Suppressor macrophage treated with lipopolysaccharide for 1 hour (primary cell): ENCODE results near the gene CDH23.

ENCODE experiments used
- DNase-seq, 3 donors: peaks; one replicate each; pipeline ENCODE4 v3.0.0-alpha.2; 2020 to 2022

CDH23 gene

DNA sequence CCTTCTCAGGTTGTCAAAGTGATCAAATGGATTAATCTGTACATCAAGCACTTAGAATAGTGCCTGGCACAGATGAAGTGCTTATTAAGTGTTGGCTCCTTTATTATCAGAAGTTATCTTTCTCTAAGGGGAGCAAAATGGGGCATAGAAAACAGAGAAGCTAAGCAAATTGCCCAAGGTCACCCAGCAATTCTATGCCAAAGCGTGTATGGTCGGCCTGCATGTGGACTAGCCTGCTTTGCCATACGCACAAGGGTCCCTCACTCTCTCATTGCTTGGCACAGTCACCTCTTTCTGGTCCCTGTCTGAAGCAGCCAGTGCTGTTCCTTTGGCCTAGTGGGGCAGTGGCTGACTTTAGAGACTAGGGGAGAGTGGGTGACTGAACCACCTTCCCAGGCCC lies 45.3 kb downstream of the CDH23 start:
- no peak for DNase-seq

DNA sequence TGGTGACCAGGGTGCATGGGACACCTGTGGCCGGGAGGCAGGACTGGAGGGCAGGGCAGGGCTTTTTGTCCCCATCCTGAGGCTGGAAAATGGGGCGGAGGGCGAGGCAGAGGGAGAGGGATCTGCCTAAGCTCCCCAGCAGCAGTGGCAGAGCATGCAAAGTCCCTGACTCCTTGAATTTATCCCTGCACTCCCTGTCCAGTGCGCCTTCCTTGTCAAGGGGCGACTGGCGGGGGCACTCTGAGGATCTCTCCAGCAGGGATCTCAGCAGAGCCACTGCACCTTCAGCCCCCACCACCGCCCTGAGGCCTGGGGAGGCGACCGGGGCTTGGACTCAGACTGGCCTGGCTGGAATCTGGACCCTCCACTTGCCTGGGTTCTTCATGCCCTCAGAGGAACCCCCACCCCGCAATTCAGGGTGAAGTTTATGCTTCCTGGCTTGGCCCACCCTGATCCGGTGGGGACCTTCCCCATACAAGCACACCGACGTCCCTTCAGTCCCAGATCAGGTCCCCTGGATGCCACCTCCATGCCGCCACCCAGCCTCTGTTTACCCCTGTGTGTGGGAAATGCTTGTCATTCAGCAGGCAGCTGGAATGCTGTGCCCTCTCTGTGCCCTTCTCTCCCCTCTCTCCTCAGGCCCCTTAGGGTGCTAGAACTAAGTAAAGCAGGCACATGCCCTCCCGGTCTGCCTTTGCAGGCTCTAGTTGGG lies 46.3 kb downstream of the CDH23 start:
- DNase-seq: no peak

DNA sequence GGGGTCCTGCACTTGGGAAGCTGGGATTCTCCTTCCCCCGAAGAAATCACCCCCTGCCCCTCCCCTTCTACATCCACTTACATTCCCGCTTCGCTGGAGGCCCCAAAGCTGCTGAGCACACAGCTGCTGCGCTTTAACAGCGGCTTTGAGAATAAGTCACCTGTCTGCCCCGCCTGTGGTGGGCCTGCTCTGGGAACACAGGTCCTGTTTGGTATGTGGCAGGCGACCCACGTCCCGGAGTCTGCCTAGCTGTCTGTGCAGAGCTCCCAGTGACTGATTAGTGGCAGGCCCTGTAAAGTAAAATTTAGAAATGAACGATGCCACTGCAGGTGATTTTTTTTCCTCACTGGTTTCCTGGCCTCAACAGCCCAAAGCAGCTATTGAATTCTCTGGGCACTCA lies 47.0 kb downstream of the CDH23 start:
- DNase-seq: no peak

DNA sequence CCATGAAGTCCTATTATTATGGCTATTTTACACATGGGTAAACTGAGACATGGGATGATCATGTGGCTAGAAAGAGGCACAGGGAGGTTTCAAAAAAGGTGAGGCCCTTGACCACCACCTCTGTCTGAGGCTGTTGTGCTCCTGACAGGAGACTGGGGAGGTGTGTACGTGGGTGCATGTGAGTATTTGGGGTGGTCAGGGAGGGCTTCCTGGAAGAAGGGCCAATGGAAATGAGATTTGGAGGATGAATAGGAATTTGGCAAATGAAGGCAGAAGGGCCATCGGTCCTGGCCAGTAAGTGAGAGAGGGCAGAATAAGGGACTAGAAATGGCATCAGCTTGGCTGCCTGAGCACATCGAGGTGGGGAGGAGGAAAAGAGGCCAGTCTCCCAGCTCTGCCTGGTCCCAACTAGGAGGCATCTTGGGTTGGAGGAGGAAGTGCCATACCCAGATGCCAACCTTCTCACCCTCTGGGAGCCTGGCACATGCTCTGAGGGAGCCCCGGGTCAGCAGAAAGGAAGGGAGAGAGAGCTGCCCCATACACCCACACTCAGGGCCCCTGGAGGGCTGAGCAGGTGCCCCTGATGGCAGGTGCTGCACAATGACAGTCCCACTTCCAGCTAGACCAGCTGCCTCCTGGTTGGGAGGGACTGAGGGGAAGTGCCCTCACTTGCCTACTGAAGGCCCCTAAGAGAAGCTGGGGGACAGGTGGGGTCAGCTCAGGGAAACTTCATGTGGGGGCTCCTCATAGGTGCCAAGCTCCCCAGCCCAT lies 47.7 kb downstream of the CDH23 start:
- no peak for DNase-seq

- no peak for DNase-seq
Observed at GRCh38 chr10:71447676-71448075, 51.0 kb downstream of the CDH23 start.

DNA sequence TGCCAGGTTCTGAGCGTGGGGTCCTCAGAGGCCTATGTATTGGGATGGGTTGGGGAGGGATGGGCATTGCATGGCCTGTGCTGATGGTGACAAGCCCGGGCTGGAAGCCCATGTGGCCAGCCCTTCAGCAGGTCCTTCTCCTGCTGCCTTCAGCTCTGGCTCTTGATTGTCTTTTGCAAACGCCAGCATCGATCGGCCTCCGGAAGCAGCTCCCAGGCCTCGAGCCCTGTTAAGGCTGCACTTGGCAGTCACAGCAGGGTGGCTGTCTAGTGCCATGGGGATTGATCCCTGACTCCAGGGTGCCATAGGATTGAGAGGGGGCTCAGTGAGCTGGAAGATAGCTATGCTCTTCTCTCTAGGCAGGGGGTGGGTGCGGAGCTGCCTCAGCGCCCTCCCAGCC lies 51.4 kb downstream of the CDH23 start:
- no peak for DNase-seq

DNA sequence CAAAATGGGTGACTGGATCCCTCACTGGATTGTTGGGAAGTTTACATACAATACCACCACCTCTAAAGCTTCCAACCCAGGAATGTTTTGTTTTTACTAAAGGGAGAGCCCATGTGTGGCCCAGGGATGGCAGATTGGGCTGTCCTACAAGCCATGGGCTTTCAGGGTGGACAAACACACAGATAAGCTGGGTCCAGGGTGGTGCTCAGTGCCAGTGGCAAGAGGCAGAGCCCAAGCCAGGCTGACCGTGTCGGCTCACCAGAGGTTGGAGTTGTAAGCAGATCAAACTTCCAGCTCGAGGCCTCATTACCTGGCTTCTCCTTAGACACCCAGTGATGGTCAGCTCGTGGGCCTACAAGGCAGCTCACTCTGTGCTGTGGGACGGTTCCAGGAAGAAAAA lies 52.3 kb downstream of the CDH23 start:
- DNase-seq: no peak

DNA sequence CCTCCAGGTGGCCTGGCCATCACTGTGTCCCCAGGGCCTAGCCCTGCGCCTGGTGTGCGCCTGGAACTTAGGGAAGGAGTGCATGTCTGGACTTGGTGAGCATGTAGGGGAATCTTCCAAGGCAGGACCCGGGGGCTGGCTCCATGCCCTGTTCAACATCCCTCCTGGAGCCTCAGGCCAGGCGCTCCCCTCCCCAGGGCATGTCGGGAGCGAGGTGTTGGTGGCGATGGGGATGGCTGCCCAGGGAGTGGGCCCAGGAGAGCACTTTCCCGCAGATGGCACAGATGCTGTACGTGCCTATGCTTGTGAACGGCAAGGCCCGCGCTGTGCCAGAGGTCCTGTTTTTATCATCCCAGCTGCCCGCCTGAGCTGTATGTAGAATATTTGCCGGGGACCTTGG lies 55.0 kb downstream of the CDH23 start:
- no peak for DNase-seq

DNA sequence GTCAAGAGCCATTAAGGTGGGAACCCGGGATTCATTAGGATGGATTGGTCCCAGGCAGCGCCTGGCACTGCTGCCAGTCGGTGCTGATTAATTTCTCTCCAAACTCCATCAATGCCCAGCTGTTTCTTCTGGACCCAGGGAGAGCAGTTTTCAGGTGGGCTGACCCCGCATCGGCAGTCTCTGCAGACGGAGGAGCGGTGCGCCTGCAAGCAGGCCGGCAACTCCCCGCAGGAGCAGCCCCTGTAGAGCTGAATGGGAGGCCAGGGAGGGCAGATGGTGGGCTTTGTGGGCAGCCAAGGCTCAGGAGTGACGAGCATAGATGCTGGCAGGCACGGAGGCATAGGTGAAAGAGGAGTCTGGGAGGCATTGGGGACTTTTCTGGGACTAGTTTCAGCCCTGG lies 56.5 kb downstream of the CDH23 start:
- no peak for DNase-seq

- DNase-seq: no peak
Observed at GRCh38 chr10:71454347-71454746, 57.6 kb downstream of the CDH23 start.

DNA sequence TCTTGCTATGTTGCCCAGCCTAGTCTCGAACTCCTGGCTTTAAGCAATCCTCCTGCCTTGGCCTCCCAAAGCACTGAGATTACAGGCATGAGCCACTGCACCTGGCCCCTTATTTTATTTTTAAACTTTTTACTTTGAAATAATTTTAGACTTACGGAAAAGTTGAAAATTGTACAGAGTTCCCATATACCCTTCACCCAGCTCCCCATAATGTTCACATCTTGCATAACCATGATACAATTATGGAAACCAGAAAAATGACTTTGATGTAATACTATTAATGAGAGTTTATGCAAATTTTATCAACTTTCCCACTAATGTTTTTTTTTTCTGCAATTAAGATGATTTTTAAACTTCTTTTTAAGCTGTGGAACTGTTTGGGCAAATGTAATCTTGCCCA lies 58.3 kb downstream of the CDH23 start:
- no peak for DNase-seq

GRCh38 chr10:71456631-71457030 lies 59.9 kb downstream of the CDH23 start:
- no peak for DNase-seq

DNA sequence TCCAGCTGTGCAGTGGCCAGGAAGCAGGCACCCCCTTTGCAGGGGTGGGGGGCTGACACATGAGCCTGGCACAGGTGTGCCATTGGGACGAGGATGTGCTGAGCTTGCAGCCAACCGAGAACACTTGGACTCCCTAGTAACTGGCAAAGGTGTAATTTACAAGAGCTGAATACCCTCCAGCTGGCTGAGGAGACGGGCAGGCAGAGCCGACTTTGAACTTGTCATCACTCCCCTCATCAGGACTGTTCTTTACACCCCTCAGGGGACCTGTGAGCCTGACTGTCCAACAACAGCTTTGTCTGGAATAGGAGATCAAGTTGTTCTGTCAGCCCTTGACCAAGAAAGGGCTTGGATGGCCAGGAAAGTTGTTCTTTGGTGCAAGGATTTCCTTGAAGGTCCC lies 61.2 kb downstream of the CDH23 start:
- DNase-seq: no peak

GRCh38 chr10:71458387-71458786 lies 61.7 kb downstream of the CDH23 start:
- DNase-seq: no peak

DNA sequence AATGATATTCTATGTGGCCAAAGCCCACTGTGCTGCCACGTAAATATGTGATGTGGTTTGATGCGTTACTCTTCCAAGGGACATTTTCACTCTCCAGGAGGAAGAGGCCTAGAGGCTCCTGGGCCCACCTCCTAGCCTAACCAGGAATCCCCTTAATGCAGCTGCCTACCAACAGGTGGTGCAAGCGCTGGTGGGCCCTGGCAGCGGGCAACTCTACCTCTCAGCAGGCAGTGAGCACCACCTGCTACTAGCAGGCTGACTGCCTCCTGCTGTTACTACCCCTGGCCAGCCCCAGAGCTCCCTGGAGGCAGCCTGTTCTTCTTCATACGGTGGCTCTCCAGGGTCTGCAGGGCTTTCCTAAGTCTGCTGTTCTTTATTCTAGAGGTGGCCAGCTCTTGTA lies 62.8 kb downstream of the CDH23 start:
- DNase-seq: no peak

DNA sequence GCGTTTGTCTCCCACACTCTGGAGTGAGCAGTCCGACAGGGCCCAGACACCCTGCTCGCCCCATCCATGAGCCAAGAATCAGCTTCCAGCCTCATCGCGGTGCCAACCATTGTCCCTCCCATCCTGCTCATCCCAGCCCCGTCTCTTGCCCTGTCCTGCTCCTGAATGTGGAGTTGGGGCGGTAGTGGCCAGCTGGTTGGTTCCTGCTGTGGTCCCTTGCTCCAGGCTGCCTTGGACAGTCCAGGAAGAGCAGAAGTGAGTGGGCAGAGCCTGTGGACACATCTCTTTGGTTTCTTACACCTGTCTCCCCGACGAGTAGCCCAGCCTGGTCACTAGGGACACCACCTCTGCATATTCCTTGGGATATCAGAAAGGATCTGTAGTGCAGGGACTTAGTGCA lies 63.9 kb downstream of the CDH23 start:
- DNase-seq: no peak

- DNase-seq: no peak
Observed at GRCh38 chr10:71461457-71461856, 64.7 kb downstream of the CDH23 start.

DNA sequence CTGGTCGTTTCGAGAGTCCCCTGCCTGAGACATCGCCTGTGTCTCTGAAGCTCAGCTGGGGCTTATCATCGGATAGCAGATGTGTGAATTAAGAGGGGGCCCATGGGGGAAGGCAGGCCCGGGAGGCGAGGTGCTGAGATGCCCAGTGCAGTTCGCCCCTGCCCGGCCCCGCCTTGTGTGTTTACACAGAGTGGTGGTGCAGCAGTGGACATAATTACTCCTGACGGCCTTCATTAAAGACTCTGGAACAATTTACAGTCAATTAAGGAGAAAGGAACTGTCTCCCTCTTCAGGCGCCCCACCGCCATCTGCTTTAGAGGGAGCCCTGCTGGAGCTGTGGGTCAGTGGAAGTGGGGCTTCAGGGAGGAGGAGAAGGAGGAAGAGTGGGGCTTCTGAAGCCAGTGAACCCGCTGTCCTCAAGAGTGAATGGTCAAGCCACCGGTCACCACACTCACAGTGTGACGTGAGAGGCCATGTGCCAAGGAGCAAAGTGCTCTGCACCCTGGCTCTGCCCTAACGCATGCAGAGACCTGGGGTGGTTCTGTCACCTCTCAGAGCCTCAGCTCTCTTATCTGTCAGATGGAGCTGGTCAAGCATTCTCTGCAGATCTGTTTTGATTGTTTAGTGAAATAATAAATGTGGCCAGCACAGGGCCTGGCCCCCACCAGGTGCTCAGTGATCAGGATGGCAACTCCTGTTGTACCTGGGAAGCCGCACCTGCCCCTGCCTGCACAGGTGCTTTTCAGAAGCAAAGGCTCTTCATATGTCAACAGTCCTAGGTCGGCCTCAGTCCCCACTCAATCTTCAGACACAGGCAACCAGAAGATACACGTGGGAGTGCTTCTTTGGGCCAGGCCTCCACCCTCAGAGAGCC lies 65.6 kb downstream of the CDH23 start:
- DNase-seq: no peak

GRCh38 chr10:71463111-71463510 lies 66.4 kb downstream of the CDH23 start:
- DNase-seq: no peak

- DNase-seq: no peak
Observed at GRCh38 chr10:71465551-71466252, 69.0 kb downstream of the CDH23 start.

DNA sequence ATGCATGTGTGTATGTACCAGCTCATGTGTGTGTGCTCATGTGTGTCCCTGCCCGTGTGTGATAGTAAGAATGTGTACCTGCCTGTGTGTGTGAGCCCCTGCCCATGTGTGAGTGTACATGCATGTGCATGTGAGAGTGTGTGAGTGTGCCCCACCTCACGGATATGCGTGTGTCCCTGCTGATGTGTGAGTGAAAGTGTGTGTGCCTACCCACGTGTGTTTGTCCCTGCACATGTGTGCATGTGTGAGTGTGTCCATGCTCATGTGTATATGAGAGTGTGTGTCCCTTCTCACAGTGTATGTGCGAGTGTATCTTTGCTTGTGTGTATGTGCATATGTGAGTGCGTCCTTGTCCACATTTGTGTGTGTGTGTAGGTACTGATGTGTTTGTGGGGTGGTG lies 69.6 kb downstream of the CDH23 start:
- DNase-seq: no peak

- DNase-seq: no peak
Observed at GRCh38 chr10:71467161-71467560, 70.4 kb downstream of the CDH23 start.
